BJ (cell line): Measurements from ENCODE around the gene MEF2C. TPM values are rescaled to one million over a fixed set of nuclear protein-coding genes. Genes with fewer than 3 reads are reported as not detected.

Experiments
- CTCF ChIA-PET: fragments of 350-600 bp; formaldehyde crosslinking; extraction: SDS; loops from one replicate; lab custom pipeline; 2021; ENCODE audit warnings: antibody characterized with exemption, inconsistent platforms; lab: Yijun Ruan, JAX
- POLR2A ChIA-PET: fragments of 300-600 bp; sonication (Branson Sonifier 250); formaldehyde crosslinking; extraction: SDS; loops from one replicate; lab custom pipeline; 2021; ENCODE audit warnings: antibody characterized with exemption; lab: Charles Lee
- DNase-seq: peaks from one replicate; pipeline ENCODE4 v3.0.0-alpha.2; 2011; ENCODE audit warnings: low read depth
- H3K27me3 ChIP-seq: 2 replicates; pipeline ENCODE4 v1.6.0; 2011; ENCODE audit warnings: low read length; ENCODE audit not compliant: control insufficient read depth, insufficient read depth
- H3K36me3 ChIP-seq: 2 replicates; pipeline ENCODE4 v1.5.1; 2011; ENCODE audit warnings: low read length; ENCODE audit not compliant: control insufficient read depth, insufficient read depth
- H3K4me3 ChIP-seq: 2 replicates; pipeline ENCODE4 v1.5.1; 2011; ENCODE audit warnings: low read depth, mild to moderate bottlenecking, control low read depth, low read length
- CTCF ChIP-seq: IDR thresholded peaks from 2 replicates; pipeline ENCODE4 v1.5.1; 2011; ENCODE audit warnings: low read depth, mild to moderate bottlenecking, control low read depth, inconsistent platforms, low read length, moderate library complexity; ENCODE audit not compliant: insufficient read depth
- polyA plus RNA-seq: library from polyadenylated mRNA; depleted of rRNA; stranded (reverse); fragments of >200 nt; gene quantifications from 2 replicates; pipeline ENCODE4 v1.2.3, GENCODE V29; 2011

The MEF2C gene
- polyA plus RNA-seq, 1 experiment = 1.6 TPM

DNA sequence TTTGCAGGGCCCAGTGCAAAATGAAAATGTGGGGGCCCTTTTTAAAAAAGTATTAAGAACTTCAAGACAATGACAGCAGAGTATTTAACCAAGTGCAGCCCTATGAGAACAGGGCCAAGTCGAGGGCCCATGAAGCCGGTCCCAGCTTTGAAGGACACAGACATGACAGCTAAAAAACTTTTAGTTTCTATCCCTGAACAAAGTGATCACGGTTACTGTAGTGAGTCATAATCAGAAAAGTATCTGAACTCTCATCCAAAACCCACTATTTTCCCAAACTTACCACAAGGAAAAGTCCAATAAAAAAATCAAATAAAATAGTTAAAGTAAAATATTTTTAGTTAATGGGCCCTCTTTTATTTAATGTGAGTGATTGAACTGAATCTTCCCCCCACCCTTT, 126.0 kb downstream of the MEF2C start:
- ChIA-PET CTCF (interaction anchor here (0.7 kb wide), 1 partner anchor 124 kb away, joined by 3 read pairs; no protein-coding TSS in a partner anchor), POLR2A (no interaction called here)
- Histone ChIP-seq H3K27me3 (no peaks in the 10 kb centered on the region), H3K4me3 (no peak overlapping the region), H3K36me3 (no peaks in the 10 kb centered on the region)
- DNase-seq = no peak
- no peak for TF ChIP-seq CTCF

GRCh38 chr5:88748666-88749065, 134.3 kb downstream of the MEF2C start:
- Histone ChIP-seq H3K4me3 (no peak overlapping the region), H3K36me3 (no peaks in the 10 kb centered on the region), H3K27me3 (no peaks in the 10 kb centered on the region)
- DNase-seq = no peak
- TF ChIP-seq CTCF = no peak
- ChIA-PET POLR2A (no interaction called here), CTCF (no interaction called here)

GRCh38 chr5:88746438-88746882, 136.5 kb downstream of the MEF2C start:
- DNase-seq = no peak
- POLR2A ChIA-PET = no interaction called here
- no peak overlapping the region for H3K4me3 ChIP-seq
- no peaks in the 10 kb centered on the region for H3K36me3 ChIP-seq
- no peaks in the 10 kb centered on the region for H3K27me3 ChIP-seq
- CTCF ChIA-PET = no interaction called here
- no peak for TF ChIP-seq CTCF

GRCh38 chr5:88745093-88745696, 137.8 kb downstream of the MEF2C start:
- DNase-seq = no peak
- POLR2A ChIA-PET = interaction anchor here (0.8 kb wide), 1 partner anchor 10 kb away, joined by 3 read pairs; no protein-coding TSS in a partner anchor
- Histone ChIP-seq H3K36me3 (no peaks in the 10 kb centered on the region), H3K4me3 (no peak overlapping the region), H3K27me3 (no peaks in the 10 kb centered on the region)
- CTCF ChIA-PET = no interaction called here
- no peak for TF ChIP-seq CTCF

DNA sequence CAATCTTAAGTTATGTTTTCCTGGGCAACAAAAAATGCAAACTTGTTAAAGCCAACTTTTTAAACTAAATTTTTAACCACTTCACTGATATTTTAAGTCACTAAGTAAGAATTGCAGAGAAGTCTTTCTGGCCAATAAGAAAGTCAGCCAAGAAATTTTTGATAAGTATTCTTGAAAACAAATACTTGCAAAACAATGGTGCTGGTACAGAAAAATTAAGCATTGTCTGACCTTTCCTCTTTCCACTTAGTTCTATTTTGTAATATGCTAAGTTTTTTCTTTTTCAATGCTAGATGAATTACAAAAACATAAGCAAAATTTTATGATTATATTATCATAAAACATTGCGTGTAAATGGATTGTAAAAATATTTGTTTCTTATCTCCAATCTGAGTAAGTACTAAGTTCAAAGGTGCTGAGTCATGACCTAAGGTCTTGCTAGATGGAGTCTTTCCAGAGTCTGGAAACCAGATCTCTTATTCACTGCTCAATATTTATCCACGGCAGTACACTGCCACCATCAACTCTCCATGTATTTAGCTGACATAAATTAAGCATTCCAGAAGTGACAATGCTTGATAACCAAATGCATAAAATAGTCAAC, 139.7 kb downstream of the MEF2C start:
- TF ChIP-seq CTCF = no peak
- H3K27me3 ChIP-seq = no peaks in the 10 kb centered on the region
- ChIA-PET CTCF (no interaction called here), POLR2A (no interaction called here)
- H3K36me3 ChIP-seq = no peaks in the 10 kb centered on the region
- H3K4me3 ChIP-seq = no peak overlapping the region
- no peak for DNase-seq
